B cell (primary cell): Measurements from ENCODE around the gene CYTIP. TPM values are rescaled to one million over a fixed set of nuclear protein-coding genes. Genes with fewer than 3 reads are reported as not detected.

Source experiments
- ATAC-seq: fragments of 200-7000 bp; cut with Tn5 transposase; one replicate; pipeline ENCODE4 v1.10.0; 2021; ENCODE audit warnings: low read depth, mild to moderate bottlenecking, moderate number of reproducible peaks, moderate library complexity
- CTCF ChIA-PET: fragments of 350-600 bp; sonication (Branson Sonifier 250); formaldehyde crosslinking; loops from one replicate; lab custom pipeline; 2021; ENCODE audit warnings: antibody characterized with exemption, inconsistent platforms; lab: Charles Lee
- POLR2A ChIA-PET: fragments of 350-600 bp; sonication (Branson Sonifier 250); formaldehyde crosslinking; loops from one replicate; lab custom pipeline; 2021; ENCODE audit warnings: antibody characterized with exemption; lab: Charles Lee
- DNase-seq: peaks from one replicate; pipeline ENCODE4 v3.0.0; 2013
- H2AFZ ChIP-seq: 2 replicates; pipeline ENCODE4 v1.6.1; 2012; ENCODE audit warnings: mild to moderate bottlenecking, low read depth, low read length; ENCODE audit not compliant: insufficient read depth, poor library complexity, severe bottlenecking
- H3K27ac ChIP-seq, 2 donors: 1 replicate in 1 of 2; 2 replicates in 1 of 2; pipeline ENCODE4 v1.5.1; 2012 to 2013; ENCODE audit warnings: low read length in 2 of 2, mild to moderate bottlenecking in 2 of 2, moderate library complexity in 1 of 2
- H3K27me3 ChIP-seq, 4 experiments: fragments of 200-600 bp in 1 of 4; sonication (generic) in 1 of 4; replicated peaks in 1 of 4; 1 replicate in 2 of 4; 2 replicates in 2 of 4; pipeline versions ENCODE4 v1.6.1 to v1.7.0; 2013 to 2016; ENCODE audit warnings: low read length in 3 of 4, mild to moderate bottlenecking in 2 of 4, mixed read lengths in 1 of 4, moderate library complexity in 1 of 4; ENCODE audit not compliant: insufficient read depth in 4 of 4, control insufficient read depth in 3 of 4; ENCODE audit errors: control extremely low read depth in 1 of 4
- H3K36me3 ChIP-seq, 2 experiments: replicated peaks in 1 of 2; 1 replicate in 1 of 2; 2 replicates in 1 of 2; pipeline versions ENCODE4 v1.6.1 to v1.7.1; 2013; ENCODE audit warnings: low read length in 1 of 2; ENCODE audit not compliant: insufficient read depth in 2 of 2, control insufficient read depth in 1 of 2; ENCODE audit errors: control extremely low read depth in 1 of 2, extremely low read depth in 1 of 2
- H3K4me1 ChIP-seq, 2 donors: fragments of 200-600 bp in 1 of 2; sonication (generic) in 1 of 2; 1 replicate in 1 of 2; 2 replicates in 1 of 2; pipeline versions ENCODE4 v1.5.1 to v1.6.1; 2013 to 2017; ENCODE audit warnings: low read length in 2 of 2; ENCODE audit not compliant: control insufficient read depth in 2 of 2, insufficient read depth in 2 of 2
- H3K4me2 ChIP-seq: replicated peaks from 2 replicates; pipeline ENCODE3; 2012; ENCODE audit warnings: mild to moderate bottlenecking, low read depth, low read length; ENCODE audit not compliant: poor library complexity, severe bottlenecking
- H3K4me3 ChIP-seq, 5 experiments: fragments of 200-600 bp in 1 of 5; sonication (generic) in 1 of 5; 1 replicate in 3 of 5; 2 replicates in 2 of 5; pipeline versions ENCODE4 v1.5.1 to v1.7.0; 2011 to 2016; ENCODE audit warnings: low read length in 4 of 5, mild to moderate bottlenecking in 4 of 5, low read depth in 2 of 5, control low read depth in 1 of 5, moderate library complexity in 1 of 5; ENCODE audit not compliant: insufficient read depth in 1 of 5; ENCODE audit errors: control extremely low read depth in 1 of 5, extremely low read depth in 1 of 5
- H3K79me2 ChIP-seq: fragments of 200-600 bp; sonication (generic); one replicate; pipeline ENCODE4 v1.6.0; 2016; ENCODE audit warnings: low read length; ENCODE audit not compliant: control insufficient read depth, insufficient read depth
- H3K9ac ChIP-seq: fragments of 200-600 bp; sonication (generic); 2 replicates; pipeline ENCODE4 v1.6.1; 2017; ENCODE audit warnings: mild to moderate bottlenecking, low read length, moderate library complexity
- H3K9me3 ChIP-seq, 3 donors: one replicate each; pipeline versions ENCODE4 v1.6.1 to v1.7.1; 2013; ENCODE audit warnings: low read length in 2 of 3; ENCODE audit not compliant: control insufficient read depth in 2 of 3, insufficient read depth in 1 of 3; ENCODE audit errors: control extremely low read depth in 1 of 3
- H4K20me1 ChIP-seq: 2 replicates; pipeline ENCODE4 v1.6.0; 2012; ENCODE audit warnings: mild to moderate bottlenecking, low read length; ENCODE audit not compliant: insufficient read depth, control insufficient read depth, poor library complexity, severe bottlenecking
- H3K27ac Mint-ChIP-seq: one replicate; pipeline ENCODE4 v1.8.0; 2021; ENCODE audit warnings: mixed read lengths
- H3K27me3 Mint-ChIP-seq: one replicate; pipeline ENCODE4 v1.8.0; 2021; ENCODE audit warnings: mixed read lengths
- H3K4me1 Mint-ChIP-seq: one replicate; pipeline ENCODE4 v1.8.0; 2021; ENCODE audit warnings: mixed read lengths
- H3K4me3 Mint-ChIP-seq: one replicate; pipeline ENCODE4 v1.8.0; 2021; ENCODE audit warnings: mixed read lengths
- H3K9me3 Mint-ChIP-seq: one replicate; pipeline ENCODE4 v1.8.0; 2022; ENCODE audit warnings: mixed read lengths; ENCODE audit not compliant: insufficient read depth
- CTCF ChIP-seq: fragments of 200-600 bp; IDR thresholded peaks from one replicate; pipeline ENCODE4 v1.8.0; 2022; ENCODE audit warnings: antibody characterized with exemption, mild to moderate bottlenecking
- EZH2 ChIP-seq: IDR thresholded peaks from 2 replicates; pipeline ENCODE4 v1.6.1; 2012; ENCODE audit warnings: borderline replicate concordance, low read depth, mild to moderate bottlenecking, moderate library complexity, low read length; ENCODE audit not compliant: insufficient read depth, poor library complexity, severe bottlenecking
- WGBS: methylation state at CpG from one replicate; pipeline ENCODE4 v1.1.5; 2013; ENCODE audit warnings: missing lambda C conversion rate; ENCODE audit not compliant: insufficient coverage; 5-methylcytosine and 5-hydroxymethylcytosine counted together
- intact Hi-C: fragments of 100-400 bp; cut with micrococcal nuclease; formaldehyde crosslinking; loops from one replicate; pipeline ENCODE4 v1.10.0; 2022
- polyA plus RNA-seq: library from polyadenylated mRNA; depleted of rRNA; stranded (reverse); fragments of >200 nt; gene quantifications from 2 replicates; pipeline ENCODE4 v1.2.3, GENCODE V29; 2012
- total RNA-seq, 2 donors: library from RNA; stranded (reverse); fragments of 120-200 nt in 1 of 2; gene quantifications; 1 replicate in 1 of 2; 2 replicates in 1 of 2; pipeline versions ENCODE4 v1.2.3 to v1.2.4, GENCODE V29; 2013 to 2022

Gene CYTIP
- total and polyA plus RNA-seq, 2 donors (not counting 1 experiment from before 2014, with no cell fraction given), result 73.0 to 327 TPM

GRCh38 chr2:157393348-157393747 is 50.5 kb downstream of the CYTIP start:
- no peak for DNase-seq
- POLR2A ChIA-PET, result no interaction called here

DNA sequence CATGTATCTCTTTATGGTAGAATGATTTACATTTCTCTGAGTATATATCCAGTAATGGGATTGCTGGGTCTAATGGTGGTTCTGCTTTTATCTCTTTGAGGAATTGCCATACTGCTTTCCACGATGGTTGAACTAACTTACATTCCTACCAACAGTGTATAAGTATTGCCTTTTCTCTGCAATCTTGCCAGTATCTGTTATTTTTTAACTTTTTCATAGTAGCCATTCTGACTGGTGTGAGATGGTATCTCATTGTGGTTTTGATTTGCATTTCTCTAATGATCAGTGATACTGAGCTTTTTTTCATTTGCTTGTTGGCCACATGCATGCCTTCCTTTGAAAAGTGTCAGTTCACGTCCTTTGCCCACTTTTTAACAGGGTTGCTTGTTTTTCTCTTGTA is 55.1 kb downstream of the CYTIP start:
- Histone ChIP-seq H3K27ac (no peak overlapping the region), H4K20me1 (no peaks in the 10 kb centered on the region), H3K79me2 (no peaks in the 10 kb centered on the region), H3K4me2 (no peak overlapping the region), H3K4me3 (no peak overlapping the region), H3K9ac (no peak overlapping the region), H3K9me3 (peaks cover 0 to 10% (median 2%) of the 10 kb centered on the region in 3 donors), H3K27me3 (no peaks in the 10 kb centered on the region), H2AFZ (no peak overlapping the region), H3K4me1 (peaks cover 0 to 9% of the 10 kb centered on the region in 2 donors), H3K36me3 (no peaks in the 10 kb centered on the region)
- ATAC-seq (no peak), DNase-seq (no peak)
- no peaks in the 10 kb centered on the region for H3K27me3 Mint-ChIP-seq
- peaks cover 12% of the 10 kb centered on the region for H3K9me3 Mint-ChIP-seq
- no CpG with 5 or more reads among the region's 2 CpGs for WGBS
- TF ChIP-seq CTCF, result no peak
- TF ChIP-seq EZH2, result no peak
- no peak overlapping the region for H3K4me3 Mint-ChIP-seq
- POLR2A ChIA-PET, result no interaction called here
- CTCF ChIA-PET, result interaction anchor here (0.6 kb wide), 1 partner anchor 41 kb away, joined by 3 read pairs; no protein-coding TSS in a partner anchor
- peaks cover 27% of the 10 kb centered on the region for H3K4me1 Mint-ChIP-seq
- intact Hi-C loops, result no loop called here
- no peak overlapping the region for H3K27ac Mint-ChIP-seq

More at GRCh38 chr2:157393348-157393747, 50.5 kb downstream of the CYTIP start:
- Histone ChIP-seq H3K27me3 (no peaks in the 10 kb centered on the region), H3K36me3 (peaks cover 0 to 4% of the 10 kb centered on the region in 2 experiments), H3K9me3 (peaks cover 0 to 6% (median 2%) of the 10 kb centered on the region in 3 donors), H3K27ac (no peak overlapping the region), H3K4me1 (no peaks in the 10 kb centered on the region), H3K9ac (no peak overlapping the region), H3K79me2 (no peaks in the 10 kb centered on the region), H3K4me3 (no peak overlapping the region), H2AFZ (no peak overlapping the region), H3K4me2 (no peak overlapping the region), H4K20me1 (no peaks in the 10 kb centered on the region)
- intact Hi-C loops, result no loop called here
- CTCF ChIA-PET, result no interaction called here
- Mint-ChIP-seq H3K9me3 (peaks cover 10% of the 10 kb centered on the region), H3K27ac (no peak overlapping the region), H3K4me3 (no peak overlapping the region), H3K4me1 (peaks cover 8% of the 10 kb centered on the region), H3K27me3 (no peaks in the 10 kb centered on the region)
- WGBS, result 100% methylated on average over 2 of the region's 3 CpGs
- TF ChIP-seq CTCF, result no peak
- TF ChIP-seq EZH2, result no peak
- no peak for ATAC-seq
